Measurements from ENCODE around the gene AP4B1. TPM values are rescaled to one million over a fixed set of nuclear protein-coding genes. Genes with fewer than 3 reads are reported as not detected.

The AP4B1 gene
- total and polyA plus RNA-seq, 9 of the 15 experiments (the other 6 are each of a cell fraction or from before 2014, with no cell fraction given), result 15.8 to 36.5 (median 24.6) TPM

DNA sequence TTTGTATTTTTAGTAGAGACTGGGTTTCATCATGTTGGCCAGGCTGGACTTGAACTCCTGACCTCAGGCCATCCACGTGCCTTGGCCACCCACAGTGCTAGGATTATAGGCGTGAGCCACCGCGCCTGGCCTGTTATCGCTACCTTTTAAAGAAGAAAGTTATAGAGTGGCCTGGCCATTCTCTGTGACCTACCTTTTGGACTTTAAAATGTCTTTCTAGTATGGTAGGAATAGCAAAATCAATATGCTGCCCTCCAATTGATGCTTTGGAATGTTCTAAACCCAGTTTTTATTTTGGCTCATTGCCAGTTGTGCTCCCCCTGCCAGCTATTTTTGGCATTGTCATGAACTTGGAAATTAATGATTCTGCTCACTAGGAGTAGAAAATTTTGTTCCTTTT is 44.4 kb upstream of the AP4B1 start (continued):
- TF ChIP-seq, protein P1, sequence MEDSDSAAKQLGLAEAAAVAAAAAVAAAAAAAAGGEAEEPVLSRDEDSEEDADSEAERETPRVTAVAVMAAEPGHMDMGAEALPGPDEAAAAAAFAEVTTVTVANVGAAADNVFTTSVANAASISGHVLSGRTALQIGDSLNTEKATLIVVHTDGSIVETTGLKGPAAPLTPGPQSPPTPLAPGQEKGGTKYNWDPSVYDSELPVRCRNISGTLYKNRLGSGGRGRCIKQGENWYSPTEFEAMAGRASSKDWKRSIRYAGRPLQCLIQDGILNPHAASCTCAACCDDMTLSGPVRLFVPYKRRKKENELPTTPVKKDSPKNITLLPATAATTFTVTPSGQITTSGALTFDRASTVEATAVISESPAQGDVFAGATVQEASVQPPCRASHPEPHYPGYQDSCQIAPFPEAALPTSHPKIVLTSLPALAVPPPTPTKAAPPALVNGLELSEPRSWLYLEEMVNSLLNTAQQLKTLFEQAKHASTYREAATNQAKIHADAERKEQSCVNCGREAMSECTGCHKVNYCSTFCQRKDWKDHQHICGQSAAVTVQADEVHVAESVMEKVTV (CRISPR knock-in tag; IDR thresholded peaks at IDR 0.05), result no peak
- no peak for TF ChIP-seq ZFX (CRISPR knock-in tag; IDR thresholded peaks at IDR 0.05)
- TF ChIP-seq ZNF121 (CRISPR knock-in tag; conservative IDR thresholded peaks at IDR 0.05), result no peak
- no peak; the same call in 1 of the 2 replicates for TF ChIP-seq SMC3 (conservative IDR thresholded peaks at IDR 0.05; ENCODE audit: insufficient read depth, low read depth, low read length)
- no peak; the same call in 1 of the 2 replicates for TF ChIP-seq USF2 (CRISPR knock-in tag; IDR thresholded peaks at IDR 0.05)
- no peak for TF ChIP-seq THRAP3 (IDR thresholded peaks at IDR 0.05; ENCODE audit: borderline replicate concordance)
- TF ChIP-seq C11orf30 (IDR thresholded peaks at IDR 0.05; ENCODE audit: low read depth), result no peak
- no peak for TF ChIP-seq KLF10 (CRISPR knock-in tag; IDR thresholded peaks at IDR 0.05)
- TF ChIP-seq ZNF143 (CRISPR knock-in tag; IDR thresholded peaks at IDR 0.05), result no peak
- no peak for TF ChIP-seq PML (IDR thresholded peaks at IDR 0.05; ENCODE audit: low read length)
- no peak for TF ChIP-seq MCM2 (IDR thresholded peaks at IDR 0.05; ENCODE audit: low read depth)
- no peak for TF ChIP-seq SREBF1 (IDR thresholded peaks at IDR 0.05; ENCODE audit: borderline replicate concordance, low read depth, low read length)
- TF ChIP-seq GABPB2 (CRISPR knock-in tag; conservative IDR thresholded peaks at IDR 0.05), result no peak
- TF ChIP-seq, protein P2, sequence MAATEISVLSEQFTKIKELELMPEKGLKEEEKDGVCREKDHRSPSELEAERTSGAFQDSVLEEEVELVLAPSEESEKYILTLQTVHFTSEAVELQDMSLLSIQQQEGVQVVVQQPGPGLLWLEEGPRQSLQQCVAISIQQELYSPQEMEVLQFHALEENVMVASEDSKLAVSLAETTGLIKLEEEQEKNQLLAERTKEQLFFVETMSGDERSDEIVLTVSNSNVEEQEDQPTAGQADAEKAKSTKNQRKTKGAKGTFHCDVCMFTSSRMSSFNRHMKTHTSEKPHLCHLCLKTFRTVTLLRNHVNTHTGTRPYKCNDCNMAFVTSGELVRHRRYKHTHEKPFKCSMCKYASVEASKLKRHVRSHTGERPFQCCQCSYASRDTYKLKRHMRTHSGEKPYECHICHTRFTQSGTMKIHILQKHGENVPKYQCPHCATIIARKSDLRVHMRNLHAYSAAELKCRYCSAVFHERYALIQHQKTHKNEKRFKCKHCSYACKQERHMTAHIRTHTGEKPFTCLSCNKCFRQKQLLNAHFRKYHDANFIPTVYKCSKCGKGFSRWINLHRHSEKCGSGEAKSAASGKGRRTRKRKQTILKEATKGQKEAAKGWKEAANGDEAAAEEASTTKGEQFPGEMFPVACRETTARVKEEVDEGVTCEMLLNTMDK (IDR thresholded peaks at IDR 0.05; ENCODE audit: borderline replicate concordance, insufficient read depth, low read depth, low read length, poor library complexity, severe bottlenecking), result no peak
- TF ChIP-seq, protein P3, sequence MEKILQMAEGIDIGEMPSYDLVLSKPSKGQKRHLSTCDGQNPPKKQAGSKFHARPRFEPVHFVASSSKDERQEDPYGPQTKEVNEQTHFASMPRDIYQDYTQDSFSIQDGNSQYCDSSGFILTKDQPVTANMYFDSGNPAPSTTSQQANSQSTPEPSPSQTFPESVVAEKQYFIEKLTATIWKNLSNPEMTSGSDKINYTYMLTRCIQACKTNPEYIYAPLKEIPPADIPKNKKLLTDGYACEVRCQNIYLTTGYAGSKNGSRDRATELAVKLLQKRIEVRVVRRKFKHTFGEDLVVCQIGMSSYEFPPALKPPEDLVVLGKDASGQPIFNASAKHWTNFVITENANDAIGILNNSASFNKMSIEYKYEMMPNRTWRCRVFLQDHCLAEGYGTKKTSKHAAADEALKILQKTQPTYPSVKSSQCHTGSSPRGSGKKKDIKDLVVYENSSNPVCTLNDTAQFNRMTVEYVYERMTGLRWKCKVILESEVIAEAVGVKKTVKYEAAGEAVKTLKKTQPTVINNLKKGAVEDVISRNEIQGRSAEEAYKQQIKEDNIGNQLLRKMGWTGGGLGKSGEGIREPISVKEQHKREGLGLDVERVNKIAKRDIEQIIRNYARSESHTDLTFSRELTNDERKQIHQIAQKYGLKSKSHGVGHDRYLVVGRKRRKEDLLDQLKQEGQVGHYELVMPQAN (IDR thresholded peaks at IDR 0.05; ENCODE audit: borderline replicate concordance), result no peak
- no peak for TF ChIP-seq HNRNPH1 (optimal IDR thresholded peaks at IDR 0.05; ENCODE audit: low read depth, low read length)
- TF ChIP-seq SIN3A (IDR thresholded peaks at IDR 0.05; ENCODE audit: borderline replicate concordance in 2 of 2, control insufficient read depth in 1 of 2, low read depth in 2 of 2, low read length in 2 of 2), result 0 out of 4 replicates have a peak, but pooled peaks of 1 of the 2 experiments have one; percentile 8
- no peak for TF ChIP-seq ZKSCAN8 (CRISPR knock-in tag; IDR thresholded peaks at IDR 0.05)
- TF ChIP-seq THRB (CRISPR knock-in tag; conservative IDR thresholded peaks at IDR 0.05), result no peak
- TF ChIP-seq TEAD1 (CRISPR knock-in tag; IDR thresholded peaks at IDR 0.05), result peak in 1 of 2 experiments; percentile 36; a peak in 1 of 4 replicates
- no peak for TF ChIP-seq ZNF41 (CRISPR knock-in tag; conservative IDR thresholded peaks at IDR 0.05)
- TF ChIP-seq RBM39 (optimal IDR thresholded peaks at IDR 0.05; ENCODE audit: low read depth, low read length), result no peak

Data from K562 (cell line).